Esophagus muscularis mucosa (tissue), 4 donors: ENCODE data around the gene GALP. TPM values are rescaled to one million over a fixed set of nuclear protein-coding genes. Genes with fewer than 3 reads are reported as not detected.

Source experiments
- DNase-seq: peaks from one replicate; pipeline ENCODE4 v3.0.0-alpha.2; 2017; ENCODE audit errors: extremely low spot score
- H3K27ac ChIP-seq, 4 donors: fragments of 200-600 bp; sonication (generic); replicated peaks in 1 of 4; 1 replicate in 3 of 4; 2 replicates in 1 of 4; pipeline ENCODE4 v1.5.1; 2016 to 2019; ENCODE audit warnings: mild to moderate bottlenecking in 1 of 4
- H3K27me3 ChIP-seq, 4 donors: fragments of 200-600 bp; sonication (generic); one replicate each; pipeline versions ENCODE4 v1.5.1 to v1.6.0; 2016 to 2019
- H3K36me3 ChIP-seq, 4 donors: fragments of 200-600 bp; sonication (generic); one replicate each; pipeline ENCODE4 v1.5.1; 2016 to 2019
- H3K4me1 ChIP-seq, 4 donors: fragments of 200-600 bp; sonication (generic); one replicate each; pipeline ENCODE4 v1.5.1; 2016 to 2019
- H3K4me3 ChIP-seq, 4 donors: fragments of 200-600 bp; sonication (generic); 1 replicate in 2 of 4; 2 replicates in 2 of 4; pipeline ENCODE4 v1.5.1; 2016 to 2019; ENCODE audit warnings: mild to moderate bottlenecking in 4 of 4, moderate library complexity in 1 of 4
- H3K9me3 ChIP-seq, 4 donors: fragments of 200-600 bp; sonication (generic); 1 replicate in 3 of 4; 2 replicates in 1 of 4; pipeline ENCODE4 v1.5.1; 2016 to 2019
- EP300 ChIP-seq: sonication (generic); formaldehyde crosslinking; IDR thresholded peaks from one replicate; pipeline ENCODE4 v1.6.1; 2017; ENCODE audit warnings: antibody characterized with exemption
- POLR2A ChIP-seq: fragments of 450-650 bp; IDR thresholded peaks from one replicate; pipeline ENCODE4 v1.6.1; 2017; ENCODE audit warnings: antibody characterized with exemption, moderate library complexity, mild to moderate bottlenecking, low read depth
- POLR2AphosphoS5 ChIP-seq, 2 donors: sonication (generic); formaldehyde crosslinking; IDR thresholded peaks; one replicate each; pipeline ENCODE4 v1.6.1; 2017; ENCODE audit warnings: antibody characterized with exemption in 2 of 2
- WGBS: methylation state at CpG from one replicate; pipeline ENCODE4 v1.1.5; 2018; 5-methylcytosine and 5-hydroxymethylcytosine counted together
- intact Hi-C: fragments of 100-400 bp; cut with DNase I; formaldehyde crosslinking; loops from one replicate; pipeline ENCODE4 v1.15.1; 2023
- total RNA-seq, 4 donors: library from RNA; depleted of rRNA; stranded (reverse); fragments of >200 nt; gene quantifications; one replicate each; pipeline versions ENCODE4 v1.1.0 to v1.2.1, GENCODE V29; 2016
- TF ChIP-seq, protein P1 (sequence below), 3 experiments: fragments of 200-600 bp in 2 of 3; fragments of 450-650 bp in 1 of 3; sonication (generic) in 2 of 3; IDR thresholded peaks; one replicate each; pipeline ENCODE4 v1.5.1; 2017 to 2019; ENCODE audit warnings: antibody characterized with exemption in 3 of 3, mild to moderate bottlenecking in 2 of 3, moderate library complexity in 1 of 3

The GALP gene
- total RNA-seq, 4 donors from 2014 or later: not detected

DNA sequence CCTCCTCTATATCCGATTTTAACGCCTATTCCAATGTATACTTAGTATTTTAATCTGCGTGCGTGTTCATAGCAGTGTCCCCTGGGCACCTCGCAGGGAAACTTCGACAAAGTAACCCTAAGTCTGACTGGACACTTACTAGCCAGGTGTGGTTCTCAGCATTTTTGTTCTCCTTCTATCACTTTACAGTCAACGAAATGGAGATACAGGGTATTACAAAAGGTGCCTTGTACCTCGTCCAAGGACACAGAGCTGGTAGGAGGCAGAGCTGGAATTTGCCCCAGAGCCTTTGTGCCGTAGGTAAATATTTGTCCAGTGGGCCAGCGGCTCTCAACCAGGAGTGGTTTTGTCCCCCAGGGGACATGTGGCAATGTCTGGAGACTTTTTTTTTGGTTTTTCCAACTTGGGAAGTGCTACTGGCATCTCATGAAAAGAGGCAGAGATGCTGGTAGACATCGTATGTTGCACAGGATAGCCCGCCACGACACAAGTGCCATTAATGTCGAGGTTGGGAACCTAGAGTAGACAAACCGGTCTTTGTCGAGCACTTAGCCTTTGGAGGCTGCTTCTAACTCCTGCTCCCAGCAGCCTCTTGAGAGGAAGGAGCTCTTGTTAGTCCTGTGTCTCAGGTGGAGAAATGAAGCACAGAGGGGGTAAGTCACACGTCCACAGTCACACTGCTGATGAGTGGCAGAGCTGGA lies 33.6 kb upstream of the GALP start:
- Histone ChIP-seq H3K9me3 (no peaks in the 10 kb centered on the region), H3K27me3 (no peaks in the 10 kb centered on the region), H3K36me3 (peaks cover 9 to 16% (median 15%) of the 10 kb centered on the region in 4 donors), H3K4me1 (peaks cover 13 to 45% (median 40%) of the 10 kb centered on the region in 4 donors), H3K4me3 (peak overlapping the region; percentile 64 to 71 (median 66)), H3K27ac (peak overlapping the region; percentile 89 to 96 (median 92))
- intact Hi-C loops: loop anchor here (10.0 kb wide), 1 partner anchor 173 kb away; the partner anchor contains the start of gene ZSCAN5A
- no peak for TF ChIP-seq POLR2A
- TF ChIP-seq EP300: no peak
- no peak for TF ChIP-seq POLR2AphosphoS5 (IDR thresholded peaks at IDR 0.05)
- TF ChIP-seq, protein P1, sequence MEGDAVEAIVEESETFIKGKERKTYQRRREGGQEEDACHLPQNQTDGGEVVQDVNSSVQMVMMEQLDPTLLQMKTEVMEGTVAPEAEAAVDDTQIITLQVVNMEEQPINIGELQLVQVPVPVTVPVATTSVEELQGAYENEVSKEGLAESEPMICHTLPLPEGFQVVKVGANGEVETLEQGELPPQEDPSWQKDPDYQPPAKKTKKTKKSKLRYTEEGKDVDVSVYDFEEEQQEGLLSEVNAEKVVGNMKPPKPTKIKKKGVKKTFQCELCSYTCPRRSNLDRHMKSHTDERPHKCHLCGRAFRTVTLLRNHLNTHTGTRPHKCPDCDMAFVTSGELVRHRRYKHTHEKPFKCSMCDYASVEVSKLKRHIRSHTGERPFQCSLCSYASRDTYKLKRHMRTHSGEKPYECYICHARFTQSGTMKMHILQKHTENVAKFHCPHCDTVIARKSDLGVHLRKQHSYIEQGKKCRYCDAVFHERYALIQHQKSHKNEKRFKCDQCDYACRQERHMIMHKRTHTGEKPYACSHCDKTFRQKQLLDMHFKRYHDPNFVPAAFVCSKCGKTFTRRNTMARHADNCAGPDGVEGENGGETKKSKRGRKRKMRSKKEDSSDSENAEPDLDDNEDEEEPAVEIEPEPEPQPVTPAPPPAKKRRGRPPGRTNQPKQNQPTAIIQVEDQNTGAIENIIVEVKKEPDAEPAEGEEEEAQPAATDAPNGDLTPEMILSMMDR (IDR thresholded peaks at IDR 0.05): no peak
- no peak for DNase-seq
- 61% methylated on average over 17 of the region's 17 CpGs for WGBS

DNA sequence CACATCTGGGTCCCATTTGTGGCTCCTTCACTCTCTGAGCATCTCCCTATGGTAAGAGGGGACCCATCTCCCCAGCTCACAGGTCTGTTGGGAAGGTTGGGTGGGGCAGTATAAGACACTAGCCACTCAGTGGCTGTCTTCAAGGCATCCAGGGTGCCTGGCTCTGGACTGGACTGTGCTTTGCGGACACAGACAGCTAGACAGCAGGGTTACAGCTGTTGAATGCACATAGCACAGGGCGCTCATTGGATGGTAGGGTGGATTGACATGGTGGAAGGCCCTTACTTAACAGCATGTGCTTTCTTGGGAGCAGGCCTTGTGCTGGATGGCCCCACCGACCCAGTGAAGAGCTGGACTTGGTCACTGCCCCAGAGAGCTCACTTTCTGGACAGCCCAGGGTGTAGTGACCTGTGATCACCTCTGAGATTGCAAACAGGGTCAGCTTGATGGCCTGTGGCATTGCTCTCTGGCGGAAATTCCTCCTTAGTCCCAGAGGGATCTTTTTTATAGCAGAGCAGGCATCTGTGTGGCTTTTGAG lies 32.8 kb upstream of the GALP start:
- 86% methylated on average over 1 of the region's 4 CpGs for WGBS

DNA sequence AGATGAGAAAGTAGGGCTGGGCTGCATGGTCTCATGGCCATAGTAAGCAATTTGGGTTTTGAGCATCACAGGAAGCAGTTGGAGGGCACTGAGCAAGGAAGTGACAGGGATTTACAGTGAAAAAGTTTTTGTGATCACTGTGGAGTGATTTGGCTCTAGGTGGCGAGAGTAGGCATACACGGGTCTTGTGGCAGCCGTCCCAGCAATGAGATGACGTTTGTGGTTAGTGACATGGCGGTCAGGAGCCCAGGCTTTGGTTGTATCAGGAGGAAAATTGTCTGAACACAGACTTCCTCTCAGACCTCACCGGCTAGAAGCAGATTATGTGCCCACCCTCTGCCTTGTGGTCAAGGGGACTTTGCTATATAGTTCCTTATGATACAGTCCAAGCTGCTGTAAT lies 31.4 kb upstream of the GALP start:
- TF ChIP-seq EP300 (no peak), POLR2AphosphoS5 (IDR thresholded peaks at IDR 0.05) (no peak), POLR2A (no peak)
- TF ChIP-seq, protein P1 (IDR thresholded peaks at IDR 0.05): no peak
- Histone ChIP-seq H3K4me1 (peaks cover 13 to 41% (median 30%) of the 10 kb centered on the region in 4 donors), H3K9me3 (no peaks in the 10 kb centered on the region), H3K36me3 (peaks cover 11 to 34% (median 33%) of the 10 kb centered on the region in 4 donors), H3K27me3 (no peaks in the 10 kb centered on the region), H3K27ac (no peak overlapping the region), H3K4me3 (no peak overlapping the region)
- DNase-seq: no peak
- 58% methylated on average over 6 of the region's 6 CpGs for WGBS
- intact Hi-C loops: loop anchor here (10.0 kb wide), 1 partner anchor 170 kb away; the partner anchor contains the start of gene ZSCAN5A

More for the DNA sequence above, 32.8 kb upstream of the GALP start:
- no peak for DNase-seq
- H3K36me3 ChIP-seq: peaks cover 11 to 24% (median 22%) of the 10 kb centered on the region in 4 donors
- H3K27me3 ChIP-seq: no peaks in the 10 kb centered on the region
- H3K9me3 ChIP-seq: no peaks in the 10 kb centered on the region
- peaks cover 13 to 45% (median 33%) of the 10 kb centered on the region in 4 donors for H3K4me1 ChIP-seq
- TF ChIP-seq EP300 (no peak), POLR2A (no peak), POLR2AphosphoS5 (IDR thresholded peaks at IDR 0.05) (no peak)
- TF ChIP-seq, protein P1 (IDR thresholded peaks at IDR 0.05): no peak
- no peak overlapping the region for H3K4me3 ChIP-seq
- intact Hi-C loops: loop anchor here (10.0 kb wide), 1 partner anchor 172 kb away; the partner anchor contains the start of gene ZSCAN5A
- peak overlapping the region in 2 of 4 donors; percentile 89 to 92 for H3K27ac ChIP-seq

DNA sequence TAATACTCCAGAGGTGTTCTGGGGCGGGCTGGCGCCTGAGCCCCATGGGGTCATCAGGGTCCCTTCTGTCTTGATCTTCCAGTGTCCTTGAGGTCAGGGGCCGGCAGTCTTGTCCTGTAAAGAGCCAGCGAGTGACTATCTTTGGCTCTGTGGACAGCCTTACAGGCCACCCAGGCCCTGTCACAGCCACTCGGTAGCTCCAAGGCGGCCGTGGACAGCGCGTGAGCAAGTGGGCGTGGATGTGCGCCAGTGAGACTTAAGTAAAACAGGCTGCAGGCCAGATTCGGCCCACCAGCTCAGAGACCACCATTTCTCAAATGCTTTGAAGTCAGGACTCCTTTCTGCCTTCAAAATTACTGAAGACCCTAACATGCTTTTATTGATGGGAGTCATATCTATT lies 31.0 kb upstream of the GALP start:
- intact Hi-C loops: loop anchor here (10.0 kb wide), 1 partner anchor 170 kb away; the partner anchor contains the start of gene ZSCAN5A

More for the DNA sequence above, 31.0 kb upstream of the GALP start:
- Histone ChIP-seq H3K9me3 (no peaks in the 10 kb centered on the region), H3K36me3 (peaks cover 11 to 38% (median 35%) of the 10 kb centered on the region in 4 donors), H3K4me3 (no peak overlapping the region), H3K4me1 (peaks cover 12 to 37% (median 25%) of the 10 kb centered on the region in 4 donors), H3K27ac (no peak overlapping the region), H3K27me3 (no peaks in the 10 kb centered on the region)
- DNase-seq: no peak
- 88% methylated on average over 12 of the region's 12 CpGs for WGBS
- no peak for TF ChIP-seq POLR2A
- no peak for TF ChIP-seq EP300
- TF ChIP-seq POLR2AphosphoS5 (IDR thresholded peaks at IDR 0.05): no peak
- TF ChIP-seq, protein P1 (IDR thresholded peaks at IDR 0.05): no peak
